ENCODE measurements around the gene RALGAPA1. TPM values are rescaled to one million over a fixed set of nuclear protein-coding genes. Genes with fewer than 3 reads are reported as not detected.
"Not testable (repeated sequence)": the region's sequence is repeated elsewhere in the genome, so short reads cannot be mapped to it uniquely, and the experiment has no call there.

Gene RALGAPA1
- total and polyA plus RNA-seq, 7 donors, result 4.3 to 40.1 (median 28.0) TPM

GRCh38 chr14:35853225-35853624 lies 44.1 kb upstream of the RALGAPA1 start:
- DNase-seq, result no peak
- intact Hi-C loops (cut with DNase I), result no loop called here
- no peak for TF ChIP-seq CTCF (IDR thresholded peaks at IDR 0.05)
- no peak overlapping the region for H3K4me3 ChIP-seq
- H3K4me1 ChIP-seq, result peaks cover 7% of the 10 kb centered on the region
- H3K27me3 ChIP-seq (ENCODE audit: insufficient read depth in 3 of 3, low read length in 2 of 3), result no peaks in the 10 kb centered on the region
- no peaks in the 10 kb centered on the region for H3K36me3 ChIP-seq (ENCODE audit: insufficient read depth in 1 of 2, low read depth in 1 of 2)
- no peak overlapping the region for H3K27ac ChIP-seq
- WGBS, 3 donors, result 95 to 97% (median 95%) methylated on average over 2 of the region's 2 CpGs
- H3K9me3 ChIP-seq, result no peaks in the 10 kb centered on the region
- ATAC-seq, result no peak

GRCh38 chr14:35851823-35852222 lies 42.7 kb upstream of the RALGAPA1 start:
- WGBS, 3 donors, result 98 to 99% (median 98%) methylated on average over 3 of the region's 3 CpGs

GRCh38 chr14:35849122-35849521 lies 40.0 kb upstream of the RALGAPA1 start:
- no peak for ATAC-seq
- H3K4me3 ChIP-seq, result no peak overlapping the region
- no peaks in the 10 kb centered on the region for H3K36me3 ChIP-seq (ENCODE audit: insufficient read depth in 1 of 2, low read depth in 1 of 2)

More at GRCh38 chr14:35851823-35852222, 42.7 kb upstream of the RALGAPA1 start:
- ATAC-seq, result no peak
- H3K4me1 ChIP-seq, result peaks cover 7% of the 10 kb centered on the region
- no peak overlapping the region for H3K4me3 ChIP-seq
- no peaks in the 10 kb centered on the region for H3K36me3 ChIP-seq (ENCODE audit: insufficient read depth in 1 of 2, low read depth in 1 of 2)
- intact Hi-C loops (cut with DNase I), result no loop called here
- H3K27me3 ChIP-seq (ENCODE audit: insufficient read depth in 3 of 3, low read length in 2 of 3), result no peaks in the 10 kb centered on the region
- TF ChIP-seq CTCF (IDR thresholded peaks at IDR 0.05), result no peak
- H3K9me3 ChIP-seq, result no peaks in the 10 kb centered on the region
- no peak for DNase-seq
- H3K27ac ChIP-seq, result no peak overlapping the region

GRCh38 chr14:35847636-35848035 lies 38.5 kb upstream of the RALGAPA1 start:
- H3K36me3 ChIP-seq (ENCODE audit: insufficient read depth in 1 of 2, low read depth in 1 of 2), result peaks cover 0 to 8% of the 10 kb centered on the region in 2 donors
- no peak for TF ChIP-seq CTCF (IDR thresholded peaks at IDR 0.05)
- no peaks in the 10 kb centered on the region for H3K4me1 ChIP-seq
- WGBS, 3 donors, result 92 to 96% (median 95%) methylated on average over 2 of the region's 2 CpGs
- intact Hi-C loops (cut with DNase I), result no loop called here
- H3K4me3 ChIP-seq, result no peak overlapping the region
- H3K27ac ChIP-seq, result no peak overlapping the region
- no peaks in the 10 kb centered on the region for H3K27me3 ChIP-seq (ENCODE audit: insufficient read depth in 3 of 3, low read length in 2 of 3)
- peaks cover under 1% of the 10 kb centered on the region for H3K9me3 ChIP-seq
- ATAC-seq (no peak), DNase-seq (no peak)

More at GRCh38 chr14:35849122-35849521, 40.0 kb upstream of the RALGAPA1 start:
- no peaks in the 10 kb centered on the region for H3K4me1 ChIP-seq
- intact Hi-C loops (cut with DNase I), result no loop called here
- no peak overlapping the region for H3K27ac ChIP-seq
- 79 to 94% (median 88%) methylated on average over 1 of the region's 1 CpG for WGBS, 3 donors
- H3K9me3 ChIP-seq, result no peaks in the 10 kb centered on the region
- DNase-seq, result no peak
- TF ChIP-seq CTCF (IDR thresholded peaks at IDR 0.05), result no peak
- no peaks in the 10 kb centered on the region for H3K27me3 ChIP-seq (ENCODE audit: insufficient read depth in 3 of 3, low read length in 2 of 3)

GRCh38 chr14:35844494-35844893 lies 35.4 kb upstream of the RALGAPA1 start:
- H3K36me3 ChIP-seq (ENCODE audit: insufficient read depth in 1 of 2, low read depth in 1 of 2), result peaks cover 0 to 22% of the 10 kb centered on the region in 2 donors
- H3K4me3 ChIP-seq, result no peak overlapping the region
- TF ChIP-seq CTCF (IDR thresholded peaks at IDR 0.05), result no peak
- H3K27me3 ChIP-seq (ENCODE audit: insufficient read depth in 3 of 3, low read length in 2 of 3), result no peaks in the 10 kb centered on the region
- H3K9me3 ChIP-seq, result peaks cover 11% of the 10 kb centered on the region
- H3K27ac ChIP-seq, result no peak overlapping the region
- 97 to 98% (median 97%) methylated on average over 8 of the region's 8 CpGs for WGBS, 3 donors
- intact Hi-C loops (cut with DNase I), result no loop called here
- ATAC-seq (no peak), DNase-seq (no peak)
- H3K4me1 ChIP-seq, result no peaks in the 10 kb centered on the region

GRCh38 chr14:35842245-35842644 lies 33.1 kb upstream of the RALGAPA1 start:
- H3K4me3 ChIP-seq; H3K27me3 ChIP-seq (ENCODE audit: insufficient read depth in 3 of 3, low read length in 2 of 3); DNase-seq; intact Hi-C loops (cut with DNase I); ATAC-seq; H3K4me1 ChIP-seq; H3K27ac ChIP-seq: not testable (repeated sequence)
- H3K9me3 ChIP-seq, result peaks cover 14% of the 10 kb centered on the region
- peaks cover 0 to 34% of the 10 kb centered on the region in 2 donors for H3K36me3 ChIP-seq (ENCODE audit: insufficient read depth in 1 of 2, low read depth in 1 of 2)
- WGBS, 3 donors, result 96 to 100% (median 99%) methylated on average over 2 of the region's 2 CpGs

GRCh38 chr14:35841704-35842103 lies 32.6 kb upstream of the RALGAPA1 start:
- peaks cover 0 to 40% of the 10 kb centered on the region in 2 donors for H3K36me3 ChIP-seq (ENCODE audit: insufficient read depth in 1 of 2, low read depth in 1 of 2)
- intact Hi-C loops (cut with DNase I); ATAC-seq: not testable (repeated sequence)

More at GRCh38 chr14:35841704-35842103, 32.6 kb upstream of the RALGAPA1 start:
- H3K9me3 ChIP-seq, result peaks cover 14% of the 10 kb centered on the region
- WGBS, 3 donors, result 97 to 99% (median 97%) methylated on average over 2 of the region's 2 CpGs
- H3K4me3 ChIP-seq; H3K4me1 ChIP-seq; DNase-seq; H3K27me3 ChIP-seq (ENCODE audit: insufficient read depth in 3 of 3, low read length in 2 of 3); H3K27ac ChIP-seq: not testable (repeated sequence)

Data from psoas muscle (tissue), 8 donors.